HK-2 (cell line): ENCODE data around the gene GBF1.
A peak's percentile ranks its signal among the peaks of the same experiment; 100 is the strongest.

Experiments used
- DNase-seq: peaks from one replicate; pipeline ENCODE4 v3.0.0-alpha.2; 2018; ENCODE audit not compliant: unreplicated experiment

Gene GBF1

DNA sequence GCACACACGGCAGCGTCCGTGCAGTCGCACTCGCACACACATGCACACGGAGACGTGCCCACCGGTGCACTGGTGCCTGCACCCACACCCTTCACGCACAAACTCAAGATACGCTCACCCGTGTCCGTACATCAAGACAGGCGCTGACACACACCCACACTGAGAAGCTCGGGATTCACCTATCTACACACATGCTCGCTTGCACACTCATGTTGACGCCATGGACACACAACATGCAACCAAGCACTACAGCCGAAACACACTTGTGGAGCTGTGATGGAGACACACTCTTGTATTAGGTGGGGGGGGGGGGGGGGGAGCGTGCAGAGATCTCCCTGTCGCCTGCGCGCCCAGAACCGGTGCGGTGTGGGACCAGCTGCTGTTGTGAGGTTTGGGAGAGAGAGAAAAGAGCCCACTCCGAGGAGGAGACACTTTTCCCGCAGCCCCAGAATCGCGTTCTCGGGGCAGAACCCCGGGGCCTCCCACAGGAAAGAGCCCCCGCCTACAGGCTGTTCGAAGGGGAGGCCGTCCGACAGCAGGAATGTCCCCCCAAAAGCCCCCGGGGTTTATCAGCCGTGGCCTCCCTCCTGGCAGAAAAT lies 149.6 kb downstream of the GBF1 start:
- no peak for DNase-seq

DNA sequence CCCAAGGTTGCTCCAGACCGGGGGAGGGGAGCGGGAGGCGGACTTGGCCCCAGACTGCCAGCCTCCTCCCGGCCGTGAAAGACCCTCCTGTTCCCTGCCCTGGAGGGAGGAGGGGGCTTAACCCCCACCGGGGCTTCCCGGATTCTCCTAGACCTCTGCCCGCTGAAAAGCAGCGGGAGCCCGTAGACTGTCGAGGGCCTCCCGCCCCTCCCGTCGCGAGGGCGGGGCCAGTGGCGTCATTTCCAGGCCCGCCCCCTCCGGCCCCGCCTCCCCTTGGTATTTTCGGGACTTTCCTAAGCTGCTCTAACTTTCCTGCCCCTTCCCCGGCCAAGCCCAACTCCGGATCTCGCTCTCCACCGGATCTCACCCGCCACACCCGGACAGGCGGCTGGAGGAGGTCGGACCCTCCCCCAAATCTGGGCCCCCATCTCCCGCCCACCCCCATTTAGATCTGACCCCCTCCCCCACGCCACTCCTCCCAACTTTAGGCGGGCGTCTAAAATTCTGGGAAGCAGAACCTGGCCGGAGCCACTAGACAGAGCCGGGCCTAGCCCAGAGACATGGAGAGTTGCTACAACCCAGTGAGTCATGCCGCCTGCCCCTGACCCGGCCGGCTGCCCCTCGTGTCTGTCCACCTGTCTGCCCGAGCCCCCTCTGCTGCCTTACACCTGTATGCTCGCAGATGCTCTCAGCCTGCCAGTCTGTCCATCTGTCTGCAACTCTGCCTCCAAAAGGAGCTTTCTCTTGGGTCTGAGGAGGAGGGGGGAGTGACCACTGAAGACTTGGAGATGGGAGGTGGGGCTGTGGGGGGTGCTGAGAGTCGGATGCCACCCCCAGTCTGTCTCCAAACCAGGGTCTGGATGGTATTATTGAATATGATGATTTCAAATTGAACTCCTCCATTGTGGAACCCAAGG lies 150.3 kb downstream of the GBF1 start, which contains the start of gene NFKB2:
NFKB2 (plus strand) TSS at position 306 of the 917 bp plus-strand sequence; CDS start at position 561, 255 bp downstream.
- peak; percentile 92 for DNase-seq

DNA sequence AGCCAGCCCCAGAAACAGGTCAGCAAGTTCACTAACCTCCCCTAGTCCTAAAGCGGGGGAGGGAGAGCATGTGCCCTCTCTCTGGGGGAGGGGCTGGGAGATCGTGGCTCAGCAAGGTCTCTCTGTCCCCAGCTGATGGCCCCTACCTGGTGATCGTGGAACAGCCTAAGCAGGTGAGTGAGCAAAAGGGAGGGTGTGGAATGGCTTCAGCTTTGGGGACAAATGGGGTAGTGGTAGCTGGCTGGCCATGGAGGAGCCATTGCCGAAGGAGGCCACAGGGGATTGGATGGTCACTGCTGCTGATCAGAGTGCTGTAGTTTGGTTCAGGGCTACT lies 151.0 kb downstream of the GBF1 start:
- no peak for DNase-seq

DNA sequence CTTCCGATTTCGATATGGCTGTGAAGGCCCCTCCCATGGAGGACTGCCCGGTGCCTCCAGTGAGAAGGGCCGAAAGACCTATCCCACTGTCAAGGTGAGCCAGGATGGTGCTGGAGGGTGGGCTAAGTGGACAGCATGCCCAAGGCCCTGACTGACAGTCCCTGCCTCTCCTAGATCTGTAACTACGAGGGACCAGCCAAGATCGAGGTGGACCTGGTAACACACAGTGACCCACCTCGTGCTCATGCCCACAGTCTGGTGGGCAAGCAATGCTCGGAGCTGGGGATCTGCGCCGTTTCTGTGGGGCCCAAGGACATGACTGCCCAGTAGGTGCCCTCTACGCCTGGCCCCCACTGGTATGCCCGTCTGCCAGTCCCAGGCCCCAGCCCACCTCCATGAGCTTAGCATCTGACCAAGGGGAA lies 151.4 kb downstream of the GBF1 start:
- no peak for DNase-seq

DNA sequence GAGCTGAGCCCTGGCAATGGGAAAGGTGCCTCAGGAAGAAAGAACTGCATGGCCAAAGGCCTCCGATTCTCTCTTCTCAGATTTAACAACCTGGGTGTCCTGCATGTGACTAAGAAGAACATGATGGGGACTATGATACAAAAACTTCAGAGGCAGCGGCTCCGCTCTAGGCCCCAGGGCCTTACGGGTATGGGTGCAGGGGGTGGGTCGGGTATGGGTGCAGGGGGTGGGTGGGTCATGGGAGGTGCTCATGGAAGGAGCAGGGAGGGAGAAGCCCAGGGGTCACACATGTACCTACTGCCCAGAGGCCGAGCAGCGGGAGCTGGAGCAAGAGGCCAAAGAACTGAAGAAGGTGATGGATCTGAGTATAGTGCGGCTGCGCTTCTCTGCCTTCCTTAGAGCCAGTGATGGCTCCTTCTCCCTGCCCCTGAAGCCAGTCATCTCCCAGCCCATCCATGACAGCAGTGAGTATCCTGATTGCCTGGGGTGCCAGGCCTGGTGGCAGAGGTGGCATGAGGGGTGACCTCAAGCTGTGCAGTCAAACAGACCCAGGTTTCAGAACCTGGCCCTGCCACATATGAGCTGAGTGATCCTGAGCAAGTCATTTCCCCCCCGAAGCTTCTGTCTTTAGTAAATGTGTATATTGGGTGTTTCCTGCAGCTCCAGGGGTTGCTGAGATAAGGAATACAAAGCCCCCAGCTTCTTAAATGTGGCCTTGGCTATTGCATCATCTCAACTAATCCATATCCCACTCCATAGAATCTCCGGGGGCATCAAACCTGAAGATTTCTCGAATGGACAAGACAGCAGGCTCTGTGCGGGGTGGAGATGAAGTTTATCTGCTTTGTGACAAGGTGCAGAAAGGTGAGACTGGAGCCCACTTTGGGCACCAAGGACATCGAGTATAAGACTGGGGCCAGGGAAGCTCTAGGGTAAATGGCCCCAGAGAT lies 152.2 kb downstream of the GBF1 start:
- DNase-seq = no peak

DNA sequence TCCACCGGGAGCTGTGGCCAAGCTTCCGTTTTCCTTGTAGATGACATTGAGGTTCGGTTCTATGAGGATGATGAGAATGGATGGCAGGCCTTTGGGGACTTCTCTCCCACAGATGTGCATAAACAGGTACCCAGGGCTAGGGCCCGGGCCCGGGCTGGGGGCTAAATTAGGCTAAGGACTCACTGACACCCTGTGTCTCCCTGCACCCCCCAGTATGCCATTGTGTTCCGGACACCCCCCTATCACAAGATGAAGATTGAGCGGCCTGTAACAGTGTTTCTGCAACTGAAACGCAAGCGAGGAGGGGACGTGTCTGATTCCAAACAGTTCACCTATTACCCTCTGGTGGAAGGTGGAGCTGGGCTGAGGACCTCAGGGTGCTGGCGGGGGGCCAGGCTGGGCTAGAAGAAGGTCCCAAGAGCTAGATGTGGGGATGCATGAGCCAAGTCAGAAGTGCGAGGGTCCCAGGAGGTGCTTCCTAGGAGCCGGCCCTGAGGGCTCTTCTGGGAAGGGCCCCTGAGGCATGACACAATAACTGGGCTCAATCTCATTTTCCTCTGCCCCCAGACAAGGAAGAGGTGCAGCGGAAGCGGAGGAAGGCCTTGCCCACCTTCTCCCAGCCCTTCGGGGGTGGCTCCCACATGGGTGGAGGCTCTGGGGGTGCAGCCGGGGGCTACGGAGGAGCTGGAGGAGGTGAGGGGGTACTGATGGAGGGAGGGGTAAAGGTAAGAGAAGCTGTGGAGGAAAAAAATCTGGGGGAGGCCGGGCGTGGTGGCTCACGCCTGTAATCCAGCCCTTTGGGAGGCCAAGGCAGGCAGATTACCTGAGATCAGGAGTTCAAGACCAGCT lies 153.1 kb downstream of the GBF1 start:
- DNase-seq = no peak

DNA sequence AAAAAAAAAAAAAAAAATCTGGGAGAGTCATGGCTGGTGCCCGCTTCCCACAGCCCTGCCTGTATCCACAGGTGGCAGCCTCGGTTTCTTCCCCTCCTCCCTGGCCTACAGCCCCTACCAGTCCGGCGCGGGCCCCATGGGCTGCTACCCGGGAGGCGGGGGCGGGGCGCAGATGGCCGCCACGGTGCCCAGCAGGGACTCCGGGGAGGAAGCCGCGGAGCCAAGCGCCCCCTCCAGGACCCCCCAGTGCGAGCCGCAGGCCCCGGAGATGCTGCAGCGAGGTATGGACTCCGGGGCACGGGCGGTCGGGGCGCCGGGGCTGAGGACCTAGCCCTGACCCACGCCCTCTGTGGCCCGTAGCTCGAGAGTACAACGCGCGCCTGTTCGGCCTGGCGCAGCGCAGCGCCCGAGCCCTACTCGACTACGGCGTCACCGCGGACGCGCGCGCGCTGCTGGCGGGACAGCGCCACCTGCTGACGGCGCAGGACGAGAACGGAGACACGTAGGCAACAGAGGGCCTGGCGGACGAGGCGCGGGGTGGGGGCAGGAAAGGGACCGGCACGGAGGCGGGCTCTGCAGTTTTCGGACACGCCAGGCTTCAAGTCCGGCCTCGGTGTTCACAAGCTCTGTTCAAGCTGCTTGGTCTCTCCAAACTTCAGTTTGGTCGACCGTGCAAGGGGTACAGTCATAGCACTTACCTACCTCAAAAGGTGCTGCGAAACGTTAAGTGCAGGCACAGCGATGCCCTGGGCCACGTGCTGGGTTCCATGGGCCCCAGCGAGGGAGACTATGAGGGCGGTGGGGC lies 154.1 kb downstream of the GBF1 start:
- peak; percentile 94 for DNase-seq

DNA sequence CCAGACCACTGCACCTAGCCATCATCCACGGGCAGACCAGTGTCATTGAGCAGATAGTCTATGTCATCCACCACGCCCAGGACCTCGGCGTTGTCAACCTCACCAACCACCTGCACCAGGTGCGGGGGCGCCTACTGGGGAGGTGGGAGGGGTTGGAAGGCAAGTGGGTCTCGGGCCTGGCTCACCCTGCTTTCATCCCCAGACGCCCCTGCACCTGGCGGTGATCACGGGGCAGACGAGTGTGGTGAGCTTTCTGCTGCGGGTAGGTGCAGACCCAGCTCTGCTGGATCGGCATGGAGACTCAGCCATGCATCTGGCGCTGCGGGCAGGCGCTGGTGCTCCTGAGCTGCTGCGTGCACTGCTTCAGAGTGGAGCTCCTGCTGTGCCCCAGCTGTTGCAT lies 154.7 kb downstream of the GBF1 start:
- DNase-seq = no peak

DNA sequence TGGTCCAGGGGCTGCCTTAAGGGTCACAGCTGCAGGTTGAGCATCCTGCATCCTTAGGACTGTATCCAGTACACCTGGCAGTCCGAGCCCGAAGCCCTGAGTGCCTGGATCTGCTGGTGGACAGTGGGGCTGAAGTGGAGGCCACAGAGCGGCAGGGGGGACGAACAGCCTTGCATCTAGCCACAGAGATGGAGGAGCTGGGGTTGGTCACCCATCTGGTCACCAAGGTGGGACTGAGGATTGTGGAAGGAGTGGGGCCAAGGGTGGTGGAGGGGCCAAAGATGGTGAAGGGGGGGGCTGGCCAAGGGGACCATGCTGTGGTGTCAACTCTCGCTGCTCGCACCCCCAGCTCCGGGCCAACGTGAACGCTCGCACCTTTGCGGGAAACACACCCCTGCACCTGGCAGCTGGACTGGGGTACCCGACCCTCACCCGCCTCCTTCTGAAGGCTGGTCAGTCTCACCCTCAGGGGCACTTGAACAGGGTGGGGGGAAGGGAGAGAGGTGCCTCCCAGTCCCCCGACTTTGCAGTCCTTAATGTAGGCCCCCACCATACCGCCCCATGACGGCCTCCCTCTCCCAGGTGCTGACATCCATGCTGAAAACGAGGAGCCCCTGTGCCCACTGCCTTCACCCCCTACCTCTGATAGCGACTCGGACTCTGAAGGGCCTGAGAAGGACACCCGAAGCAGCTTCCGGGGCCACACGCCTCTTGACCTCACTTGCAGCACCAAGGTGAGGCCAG lies 155.4 kb downstream of the GBF1 start:
- DNase-seq = no peak

DNA sequence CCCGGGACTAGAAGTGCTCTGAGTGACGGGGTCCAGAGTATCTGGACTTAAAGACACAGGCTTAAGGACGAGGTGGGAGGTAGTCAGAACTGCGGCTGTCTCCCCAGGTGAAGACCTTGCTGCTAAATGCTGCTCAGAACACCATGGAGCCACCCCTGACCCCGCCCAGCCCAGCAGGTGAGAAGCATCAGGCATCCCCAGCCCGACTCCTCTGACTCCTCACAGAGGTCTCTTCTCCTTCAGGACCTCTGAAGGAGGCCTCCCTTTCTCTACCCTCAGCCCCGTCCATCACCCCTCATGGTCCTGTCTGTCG lies 156.0 kb downstream of the GBF1 start:
- DNase-seq = no peak

DNA sequence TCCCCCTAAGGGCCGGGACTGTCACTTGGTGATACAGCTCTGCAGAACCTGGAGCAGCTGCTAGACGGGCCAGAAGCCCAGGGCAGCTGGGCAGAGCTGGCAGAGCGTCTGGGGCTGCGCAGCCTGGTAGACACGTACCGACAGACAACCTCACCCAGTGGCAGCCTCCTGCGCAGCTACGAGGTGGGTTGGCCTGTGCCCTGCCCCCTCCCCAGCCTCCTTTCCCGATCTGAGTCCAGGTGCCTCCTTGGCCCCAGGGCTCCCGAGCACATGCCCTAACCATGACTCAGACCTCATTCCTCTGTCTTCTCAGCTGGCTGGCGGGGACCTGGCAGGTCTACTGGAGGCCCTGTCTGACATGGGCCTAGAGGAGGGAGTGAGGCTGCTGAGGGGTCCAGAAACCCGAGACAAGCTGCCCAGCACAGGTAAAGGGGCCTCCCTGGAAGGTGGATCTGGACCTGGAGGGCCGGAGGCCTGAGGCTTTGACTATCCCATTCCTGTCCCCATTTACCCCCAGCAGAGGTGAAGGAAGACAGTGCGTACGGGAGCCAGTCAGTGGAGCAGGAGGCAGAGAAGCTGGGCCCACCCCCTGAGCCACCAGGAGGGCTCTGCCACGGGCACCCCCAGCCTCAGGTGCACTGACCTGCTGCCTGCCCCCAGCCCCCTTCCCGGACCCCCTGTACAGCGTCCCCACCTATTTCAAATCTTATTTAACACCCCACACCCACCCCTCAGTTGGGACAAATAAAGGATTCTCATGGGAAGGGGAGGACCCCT lies 156.6 kb downstream of the GBF1 start:
- DNase-seq = peak; percentile 88

DNA sequence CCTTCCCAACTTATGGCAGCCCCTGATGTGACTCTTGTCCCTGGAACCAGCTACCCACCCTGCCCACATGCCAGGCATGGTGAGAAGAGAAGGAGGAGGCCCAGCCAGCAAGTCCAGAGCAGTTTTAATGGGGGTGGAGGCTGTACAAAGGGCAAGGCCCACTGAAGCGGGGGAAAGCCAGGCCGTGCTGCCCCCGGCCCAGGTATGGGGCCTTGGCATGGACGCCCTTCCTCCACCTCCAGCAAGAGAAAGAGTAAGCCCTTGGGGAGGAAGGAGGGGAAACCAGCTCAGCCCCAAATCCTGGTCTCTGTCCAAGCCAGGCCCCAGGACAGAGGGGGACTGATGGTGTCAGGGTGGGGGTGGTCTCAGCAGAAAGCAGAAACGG lies 157.2 kb downstream of the GBF1 start:
- DNase-seq = no peak

DNA sequence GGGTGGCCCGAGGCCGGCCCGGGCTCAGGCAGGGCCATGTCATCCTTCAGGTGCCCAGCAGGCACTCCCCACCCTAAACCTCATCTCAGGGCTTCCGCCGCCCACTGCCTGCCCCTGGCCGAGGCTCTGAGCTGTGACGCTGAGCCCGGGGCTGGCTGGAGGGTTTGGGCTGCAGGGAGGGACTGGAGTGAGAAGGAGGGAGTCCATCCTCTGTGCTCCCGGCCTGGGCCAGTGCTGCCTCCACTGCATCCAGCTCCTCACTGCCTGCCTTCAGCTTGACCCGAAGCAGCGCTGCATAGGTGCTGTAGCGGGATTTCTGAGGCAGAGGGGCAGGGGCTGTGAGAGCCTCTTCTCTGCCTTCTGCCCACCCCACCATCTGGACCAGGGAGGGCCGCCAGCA lies 157.8 kb downstream of the GBF1 start:
- DNase-seq = no peak

DNA sequence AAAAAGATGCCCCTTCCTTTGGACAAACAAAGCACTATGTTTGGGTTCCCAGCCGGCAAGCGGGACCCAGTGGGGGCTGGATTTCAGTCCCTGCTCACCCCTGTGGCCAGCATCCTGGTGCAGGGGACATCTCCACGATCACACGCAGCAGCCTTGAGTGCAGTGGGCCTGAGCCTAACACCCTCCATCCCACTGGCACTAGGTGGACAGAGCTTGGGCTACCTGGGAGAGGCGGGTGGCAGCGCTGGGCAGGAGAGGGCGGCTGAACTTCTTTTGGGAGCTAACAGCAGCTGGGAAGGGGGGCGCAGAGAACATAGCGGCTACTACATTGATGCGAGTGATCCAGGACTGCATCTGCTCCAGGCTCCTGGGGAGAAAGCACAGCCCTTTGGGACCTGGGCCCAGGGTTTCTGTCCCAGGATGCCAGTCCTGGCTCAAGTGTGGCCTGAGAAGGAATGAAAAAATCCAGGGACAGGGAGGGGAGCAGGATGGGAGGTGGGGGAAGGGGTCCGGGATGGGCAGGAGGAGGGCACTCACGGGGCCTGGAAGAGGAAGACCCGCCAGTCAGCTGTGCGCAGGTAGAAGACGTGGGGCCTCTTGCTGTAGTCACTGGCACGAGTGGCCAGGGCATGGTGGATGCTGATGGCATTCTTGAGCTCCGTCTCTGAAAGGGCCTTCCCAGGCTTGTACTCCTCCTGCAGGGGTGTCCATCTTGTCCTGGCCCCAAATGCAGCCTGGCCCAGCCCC lies 159.2 kb downstream of the GBF1 start:
- no peak for DNase-seq

DNA sequence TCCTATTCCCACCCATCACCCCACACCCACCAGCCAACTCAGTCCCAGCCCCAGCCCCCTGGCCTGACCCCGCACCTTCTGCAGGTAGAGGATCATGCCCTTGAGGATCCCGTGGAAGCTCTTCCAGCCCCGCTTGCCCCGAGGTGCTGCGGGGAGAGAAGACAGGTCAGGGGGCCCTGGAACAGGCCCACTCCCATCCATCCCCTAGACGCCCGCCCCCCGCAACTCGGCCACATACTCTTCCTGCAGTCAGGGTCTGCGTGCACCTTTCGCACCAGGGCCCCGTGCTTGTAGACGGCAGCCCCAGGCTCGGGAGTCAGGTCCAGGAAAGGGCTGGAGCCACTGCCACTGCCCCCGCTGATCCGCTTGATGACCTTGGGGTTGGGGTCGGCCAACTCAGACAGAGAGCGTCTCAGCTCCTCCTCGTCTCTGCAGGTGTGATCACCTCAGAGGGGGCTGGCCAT lies 159.8 kb downstream of the GBF1 start:
- DNase-seq = no peak

DNA sequence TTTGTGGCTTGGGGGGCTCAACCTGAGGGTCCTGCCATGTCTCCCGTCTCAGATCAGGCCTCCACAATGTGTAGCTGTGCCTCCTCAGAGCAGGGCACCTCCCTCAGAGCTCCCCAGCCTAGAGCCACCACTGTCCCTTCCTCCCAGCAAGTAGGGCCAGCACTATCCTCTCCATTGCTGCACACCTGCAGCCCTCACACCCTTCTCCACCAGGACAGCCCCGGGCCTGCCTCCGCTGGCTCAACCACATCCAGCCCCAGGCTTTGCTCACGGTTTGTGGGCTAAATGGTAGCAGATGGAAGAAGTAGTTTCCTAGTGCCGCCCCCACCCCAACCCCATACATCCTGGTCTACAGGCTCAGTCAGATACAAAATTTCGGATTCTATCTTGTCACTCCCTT lies 160.3 kb downstream of the GBF1 start:
- DNase-seq = no peak

DNA sequence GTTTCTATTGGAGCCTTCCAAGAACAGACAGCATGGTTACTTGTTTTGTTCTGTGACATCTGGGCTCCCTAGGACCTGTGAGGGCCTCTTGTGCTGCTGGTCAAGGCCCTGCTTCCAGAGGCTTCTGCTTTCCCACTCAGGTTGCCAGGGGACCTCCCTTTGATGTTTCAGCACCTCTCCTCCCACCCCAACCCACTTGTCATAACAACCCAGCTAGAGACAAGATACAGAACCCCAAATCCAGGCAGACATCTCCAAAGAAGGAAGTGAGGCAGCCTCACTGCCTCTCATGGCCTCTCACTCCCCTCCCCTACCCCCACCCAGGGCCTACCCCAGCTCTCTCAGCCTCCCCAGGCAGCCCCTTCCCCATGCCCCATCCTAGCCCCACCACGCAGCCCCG lies 161.5 kb downstream of the GBF1 start:
- no peak for DNase-seq

DNA sequence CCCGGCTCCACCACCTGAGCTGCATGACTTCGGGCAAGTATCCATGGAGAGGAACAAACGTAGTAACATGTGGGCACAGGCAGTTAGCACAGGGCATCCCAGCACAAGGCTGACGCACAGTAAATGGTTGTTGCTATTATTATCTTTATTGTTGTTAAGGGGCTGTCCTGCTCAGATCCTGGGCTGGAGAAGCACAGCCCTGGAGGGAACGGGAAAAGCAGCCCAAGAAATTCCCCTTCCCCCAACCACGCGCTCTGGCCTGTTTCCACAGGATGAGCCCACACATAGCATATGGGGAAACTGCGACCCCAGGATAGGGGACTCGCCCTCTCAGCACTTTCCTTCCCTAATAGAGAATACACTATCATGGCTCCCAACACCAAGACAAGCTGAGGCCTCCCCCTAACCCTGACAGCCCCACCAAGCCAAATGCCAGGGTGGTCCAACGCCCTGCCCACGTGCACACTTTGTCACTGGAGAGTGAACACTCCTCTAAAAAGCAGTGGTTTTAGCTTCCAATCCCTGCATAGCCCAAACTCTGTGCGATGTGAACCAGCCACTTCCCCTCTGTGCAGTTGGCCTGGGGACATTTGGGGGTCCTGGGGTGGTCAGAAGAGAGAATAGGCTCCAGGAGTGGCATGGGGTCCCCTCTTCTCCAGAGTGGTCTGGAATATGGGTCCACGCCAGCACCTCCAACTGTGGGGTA lies 162.2 kb downstream of the GBF1 start:
- no peak for DNase-seq
